CD4-positive, alpha-beta T cell (primary cell): ENCODE results near the gene MPRIP. TPM values are rescaled to one million over a fixed set of nuclear protein-coding genes. Genes with fewer than 3 reads are reported as not detected.

Source experiments
- ATAC-seq: fragments of 200-7000 bp; cut with Tn5 transposase; one replicate; pipeline ENCODE4 v1.10.0; 2022; ENCODE audit warnings: mild to moderate bottlenecking; ENCODE audit not compliant: poor library complexity
- CTCF ChIA-PET: fragments of 350-600 bp; sonication (Branson Sonifier 250); formaldehyde crosslinking; loops from one replicate; lab custom pipeline; 2021; ENCODE audit warnings: antibody characterized with exemption, inconsistent platforms; lab: Charles Lee
- POLR2A ChIA-PET: fragments of 350-600 bp; sonication (Branson Sonifier 250); formaldehyde crosslinking; loops from one replicate; lab custom pipeline; 2021; ENCODE audit warnings: antibody characterized with exemption, inconsistent platforms; lab: Charles Lee
- DNase-seq, 14 experiments: peaks; one replicate each; pipeline ENCODE4 v3.0.0-alpha.2; 2013 to 2020; ENCODE audit warnings: mixed read lengths in 2 of 14
- H3K27ac ChIP-seq, 2 donors: one replicate each; pipeline versions ENCODE4 v1.5.1 to v1.7.0; 2013; ENCODE audit warnings: low read length in 2 of 2, low read depth in 1 of 2, mild to moderate bottlenecking in 1 of 2
- H3K27me3 ChIP-seq, 2 experiments: 1 replicate in 1 of 2; 2 replicates in 1 of 2; pipeline versions ENCODE4 v1.6.1 to v1.7.0; 2013; ENCODE audit warnings: low read length in 2 of 2, control low read depth in 1 of 2, mild to moderate bottlenecking in 1 of 2, moderate library complexity in 1 of 2; ENCODE audit not compliant: insufficient read depth in 2 of 2, control insufficient read depth in 1 of 2
- H3K36me3 ChIP-seq: one replicate; pipeline ENCODE4 v1.6.1; 2013; ENCODE audit warnings: low read length, control low read depth; ENCODE audit not compliant: insufficient read depth
- H3K4me1 ChIP-seq: one replicate; pipeline ENCODE4 v1.6.1; 2013; ENCODE audit warnings: low read length, control low read depth; ENCODE audit not compliant: insufficient read depth
- H3K4me3 ChIP-seq: one replicate; pipeline ENCODE4 v1.5.1; 2013; ENCODE audit warnings: mild to moderate bottlenecking, low read length, moderate library complexity
- H3K9me3 ChIP-seq, 2 experiments: 1 replicate in 1 of 2; 2 replicates in 1 of 2; pipeline versions ENCODE4 v1.6.1 to v1.7.0; 2013; ENCODE audit warnings: low read length in 2 of 2, mild to moderate bottlenecking in 2 of 2, control low read depth in 1 of 2, moderate library complexity in 1 of 2; ENCODE audit not compliant: control insufficient read depth in 1 of 2, insufficient read depth in 1 of 2
- H3K27ac Mint-ChIP-seq: one replicate; pipeline ENCODE4 v1.8.0; 2020; ENCODE audit warnings: mixed read lengths
- H3K27me3 Mint-ChIP-seq: one replicate; pipeline ENCODE4 v1.8.0; 2021; ENCODE audit warnings: mixed read lengths
- H3K36me3 Mint-ChIP-seq: one replicate; pipeline ENCODE4 v1.8.0; 2021; ENCODE audit warnings: low read depth, mixed read lengths
- H3K4me1 Mint-ChIP-seq: one replicate; pipeline ENCODE4 v1.8.0; 2021; ENCODE audit warnings: low read depth, mixed read lengths
- H3K4me3 Mint-ChIP-seq: one replicate; pipeline ENCODE4 v1.8.0; 2020; ENCODE audit warnings: mild to moderate bottlenecking, mixed read lengths
- H3K9me3 Mint-ChIP-seq: one replicate; pipeline ENCODE4 v1.8.0; 2020; ENCODE audit warnings: mixed read lengths
- intact Hi-C, 2 experiments: fragments of 100-400 bp; cut with DNase I in 1 of 2; cut with micrococcal nuclease in 1 of 2; formaldehyde crosslinking; loops; one replicate each; pipeline versions ENCODE4 v1.15.1 to v1.9.0; 2023 to 2025; cut with DNase I, micrococcal nuclease
- total RNA-seq, 174 experiments: library from RNA in 2 of 174; stranded (reverse) in 2 of 174; gene quantifications; one replicate each; pipeline ENCODE4 v1.2.3 and lab custom pipeline; 2021 to 2026
- TF ChIP-seq, protein P1 (sequence below): fragments of 200-600 bp; IDR thresholded peaks from one replicate; pipeline ENCODE4 v1.8.0; 2022; ENCODE audit warnings: antibody characterized with exemption, mild to moderate bottlenecking

Gene MPRIP
- total RNA-seq, 2 experiments from 2014 or later = 176 to 188 TPM

DNA sequence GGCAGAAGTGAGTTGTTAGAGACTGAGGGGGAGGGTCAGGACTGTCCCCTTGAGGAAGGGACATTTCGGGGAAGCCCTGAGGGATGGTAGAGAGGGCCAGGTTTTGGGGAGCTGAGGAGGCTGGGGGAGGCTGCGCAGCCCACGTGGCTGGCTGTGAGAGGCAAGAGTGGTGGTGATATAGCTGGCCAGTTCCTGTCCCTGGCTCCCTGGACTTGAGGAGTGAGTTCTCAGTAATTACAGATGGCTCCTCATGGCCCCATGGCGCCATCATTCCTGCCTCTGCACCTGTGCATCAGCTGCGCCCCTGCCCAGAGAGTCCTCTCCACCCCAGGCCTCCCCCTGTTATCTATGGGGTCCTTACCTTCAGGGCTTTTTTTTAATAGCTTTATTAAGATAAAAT, 30.3 kb downstream of the MPRIP start:
- TF ChIP-seq, protein P1, sequence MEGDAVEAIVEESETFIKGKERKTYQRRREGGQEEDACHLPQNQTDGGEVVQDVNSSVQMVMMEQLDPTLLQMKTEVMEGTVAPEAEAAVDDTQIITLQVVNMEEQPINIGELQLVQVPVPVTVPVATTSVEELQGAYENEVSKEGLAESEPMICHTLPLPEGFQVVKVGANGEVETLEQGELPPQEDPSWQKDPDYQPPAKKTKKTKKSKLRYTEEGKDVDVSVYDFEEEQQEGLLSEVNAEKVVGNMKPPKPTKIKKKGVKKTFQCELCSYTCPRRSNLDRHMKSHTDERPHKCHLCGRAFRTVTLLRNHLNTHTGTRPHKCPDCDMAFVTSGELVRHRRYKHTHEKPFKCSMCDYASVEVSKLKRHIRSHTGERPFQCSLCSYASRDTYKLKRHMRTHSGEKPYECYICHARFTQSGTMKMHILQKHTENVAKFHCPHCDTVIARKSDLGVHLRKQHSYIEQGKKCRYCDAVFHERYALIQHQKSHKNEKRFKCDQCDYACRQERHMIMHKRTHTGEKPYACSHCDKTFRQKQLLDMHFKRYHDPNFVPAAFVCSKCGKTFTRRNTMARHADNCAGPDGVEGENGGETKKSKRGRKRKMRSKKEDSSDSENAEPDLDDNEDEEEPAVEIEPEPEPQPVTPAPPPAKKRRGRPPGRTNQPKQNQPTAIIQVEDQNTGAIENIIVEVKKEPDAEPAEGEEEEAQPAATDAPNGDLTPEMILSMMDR = no peak
- intact Hi-C loops = no loop called here
- H3K27me3 ChIP-seq = no peaks in the 10 kb centered on the region
- POLR2A ChIA-PET = no interaction called here
- H3K36me3 ChIP-seq = peaks cover 32% of the 10 kb centered on the region
- DNase-seq (no peak), ATAC-seq (no peak)
- Mint-ChIP-seq H3K27ac (peak overlapping the region; percentile 43), H3K4me3 (no peak overlapping the region), H3K4me1 (peaks cover 64% of the 10 kb centered on the region), H3K9me3 (peaks cover 3% of the 10 kb centered on the region), H3K36me3 (peaks cover 71% of the 10 kb centered on the region), H3K27me3 (no peaks in the 10 kb centered on the region)
- peaks cover 0 to 5% of the 10 kb centered on the region in 2 experiments for H3K9me3 ChIP-seq
- no peak overlapping the region for H3K4me3 ChIP-seq
- H3K4me1 ChIP-seq = peaks cover 39% of the 10 kb centered on the region
- no peak overlapping the region for H3K27ac ChIP-seq
- CTCF ChIA-PET = no interaction called here

DNA sequence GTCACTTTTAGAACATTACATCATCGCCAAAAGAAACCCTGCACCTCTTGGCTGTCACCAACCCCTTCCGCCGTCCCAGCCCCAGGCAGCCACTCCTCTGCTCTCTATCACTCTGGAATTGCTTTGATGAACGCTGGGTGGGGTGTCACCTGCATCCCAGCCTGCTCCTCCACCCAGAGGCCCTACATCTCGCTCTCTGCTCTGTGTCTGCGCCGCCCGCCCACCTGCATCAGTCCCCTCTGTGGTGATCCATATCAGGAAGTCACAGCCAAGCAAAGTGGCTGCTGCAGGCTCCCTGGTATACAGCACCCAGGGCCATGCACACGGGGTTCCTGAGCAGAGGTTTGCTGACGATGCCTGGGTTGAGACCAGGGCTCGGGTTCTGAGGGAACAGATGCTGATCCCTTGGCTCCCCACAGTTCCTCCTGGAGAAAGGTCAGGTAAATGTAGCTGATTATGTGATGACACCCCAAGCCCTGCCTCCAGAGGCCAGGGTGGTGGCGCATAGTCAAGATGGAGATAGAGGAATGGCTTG, 30.8 kb downstream of the MPRIP start:
- POLR2A ChIA-PET = no interaction called here
- Mint-ChIP-seq H3K27me3 (no peaks in the 10 kb centered on the region), H3K4me3 (no peak overlapping the region)

DNA sequence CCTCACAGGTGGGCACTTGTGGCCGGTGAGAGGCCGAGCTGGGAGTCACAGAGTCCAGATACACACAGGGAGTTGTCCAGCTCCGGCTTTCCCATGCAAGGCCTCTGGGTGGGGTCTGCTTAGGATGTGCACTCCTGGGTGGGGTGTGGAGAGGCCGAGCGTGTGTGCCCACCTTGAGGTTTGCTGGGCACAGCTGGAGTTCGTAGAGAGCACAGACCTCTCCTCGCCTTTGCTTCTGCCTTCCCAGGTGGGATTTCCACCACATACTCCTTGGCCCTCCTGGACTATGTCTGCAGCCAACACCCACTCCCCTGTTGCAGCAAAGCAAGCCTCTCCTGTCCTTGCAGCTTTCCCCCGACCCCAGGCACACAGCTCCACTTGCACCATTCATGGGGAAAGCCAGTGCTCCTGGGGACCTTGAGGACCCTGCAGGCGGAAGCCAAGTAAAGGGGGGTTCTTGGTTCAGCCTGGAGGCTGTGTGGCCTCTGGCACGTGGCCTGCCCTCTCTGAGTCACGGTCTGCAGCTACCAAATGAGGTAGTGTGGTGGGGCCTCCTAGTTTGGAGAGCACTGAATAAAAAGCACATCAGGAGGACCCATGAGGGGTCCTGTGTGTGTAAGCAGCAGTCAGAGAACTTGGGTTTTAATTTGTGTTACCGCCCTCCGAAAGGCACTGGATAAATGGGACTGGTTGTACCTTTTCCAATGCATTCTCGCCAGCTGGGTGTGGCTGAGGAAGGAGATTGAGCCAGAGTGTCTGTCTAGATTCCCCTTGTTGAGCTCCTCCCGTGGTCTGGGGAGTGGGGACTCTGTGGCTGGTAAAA, 31.5 kb downstream of the MPRIP start:
- CTCF ChIA-PET = no interaction called here
- POLR2A ChIA-PET = no interaction called here
- TF ChIP-seq, protein P1 = no peak
- Histone ChIP-seq H3K27ac (no peak overlapping the region), H3K36me3 (peaks cover 45% of the 10 kb centered on the region), H3K4me3 (no peak overlapping the region), H3K4me1 (peaks cover 39% of the 10 kb centered on the region), H3K9me3 (peaks cover 0 to 5% of the 10 kb centered on the region in 2 experiments), H3K27me3 (no peaks in the 10 kb centered on the region)
- DNase-seq (no peak), ATAC-seq (no peak)
- peak overlapping the region; percentile 79 for H3K27ac Mint-ChIP-seq
- intact Hi-C loops = no loop called here
- peaks cover 3% of the 10 kb centered on the region for H3K9me3 Mint-ChIP-seq
- H3K4me1 Mint-ChIP-seq = peaks cover 64% of the 10 kb centered on the region
- H3K27me3 Mint-ChIP-seq = no peaks in the 10 kb centered on the region
- no peak overlapping the region for H3K4me3 Mint-ChIP-seq
- peaks cover 82% of the 10 kb centered on the region for H3K36me3 Mint-ChIP-seq

More for the DNA sequence above, 30.8 kb downstream of the MPRIP start:
- Mint-ChIP-seq H3K9me3 (peaks cover 3% of the 10 kb centered on the region), H3K36me3 (peaks cover 76% of the 10 kb centered on the region), H3K27ac (peak overlapping the region; percentile 43), H3K4me1 (peaks cover 64% of the 10 kb centered on the region)
- Histone ChIP-seq H3K4me1 (peaks cover 39% of the 10 kb centered on the region), H3K36me3 (peaks cover 38% of the 10 kb centered on the region), H3K27ac (no peak overlapping the region), H3K27me3 (no peaks in the 10 kb centered on the region), H3K4me3 (no peak overlapping the region), H3K9me3 (peaks cover 0 to 5% of the 10 kb centered on the region in 2 experiments)
- DNase-seq = no peak
- TF ChIP-seq, protein P1 = no peak
- CTCF ChIA-PET = no interaction called here
- peak; percentile 19 for ATAC-seq
- intact Hi-C loops = no loop called here
